ENCODE data around the gene KCNK6. TPM values are rescaled to one million over a fixed set of nuclear protein-coding genes. Genes with fewer than 3 reads are reported as not detected.

Gene KCNK6
- total and polyA plus RNA-seq, 4 donors: 3.0 to 10.8 (median 8.5) TPM

GRCh38 chr19:38274739-38275138 is 44.9 kb upstream of the KCNK6 start:
- 20 to 63% methylated on average over 9 of the region's 9 CpGs for WGBS, 2 donors
- TF ChIP-seq, protein P1, sequence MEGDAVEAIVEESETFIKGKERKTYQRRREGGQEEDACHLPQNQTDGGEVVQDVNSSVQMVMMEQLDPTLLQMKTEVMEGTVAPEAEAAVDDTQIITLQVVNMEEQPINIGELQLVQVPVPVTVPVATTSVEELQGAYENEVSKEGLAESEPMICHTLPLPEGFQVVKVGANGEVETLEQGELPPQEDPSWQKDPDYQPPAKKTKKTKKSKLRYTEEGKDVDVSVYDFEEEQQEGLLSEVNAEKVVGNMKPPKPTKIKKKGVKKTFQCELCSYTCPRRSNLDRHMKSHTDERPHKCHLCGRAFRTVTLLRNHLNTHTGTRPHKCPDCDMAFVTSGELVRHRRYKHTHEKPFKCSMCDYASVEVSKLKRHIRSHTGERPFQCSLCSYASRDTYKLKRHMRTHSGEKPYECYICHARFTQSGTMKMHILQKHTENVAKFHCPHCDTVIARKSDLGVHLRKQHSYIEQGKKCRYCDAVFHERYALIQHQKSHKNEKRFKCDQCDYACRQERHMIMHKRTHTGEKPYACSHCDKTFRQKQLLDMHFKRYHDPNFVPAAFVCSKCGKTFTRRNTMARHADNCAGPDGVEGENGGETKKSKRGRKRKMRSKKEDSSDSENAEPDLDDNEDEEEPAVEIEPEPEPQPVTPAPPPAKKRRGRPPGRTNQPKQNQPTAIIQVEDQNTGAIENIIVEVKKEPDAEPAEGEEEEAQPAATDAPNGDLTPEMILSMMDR (IDR thresholded peaks at IDR 0.05; ENCODE audit: control extremely low read depth, extremely low read depth): no peak
- Histone ChIP-seq H3K27me3 (ENCODE audit: control insufficient read depth in 3 of 3, insufficient read depth in 3 of 3, low read length in 2 of 3) (no peaks in the 10 kb centered on the region), H3K36me3 (ENCODE audit: control insufficient read depth in 4 of 4, insufficient read depth in 4 of 4, low read length in 4 of 4) (no peaks in the 10 kb centered on the region), H3K4me1 (ENCODE audit: control insufficient read depth in 5 of 5, insufficient read depth in 5 of 5, low read length in 5 of 5) (peaks cover 6 to 40% (median 14%) of the 10 kb centered on the region in 5 donors), H3K9me3 (ENCODE audit: control insufficient read depth in 4 of 4, insufficient read depth in 3 of 4, low read length in 3 of 4) (no peaks in the 10 kb centered on the region), H3K27ac (ENCODE audit: low read depth in 1 of 2, low read length in 1 of 2) (peak overlapping the region in 1 of 2 donors; percentile 10), H3K9ac (ENCODE audit: insufficient read depth in 1 of 2, low read length in 2 of 2) (peak overlapping the region in 1 of 2 donors; percentile 71), H3K4me3 (no peak overlapping the region)
- ATAC-seq (ENCODE audit: insufficient read depth, low FRiP score) (no peak), DNase-seq (peak; percentile 62 to 82 (median 65))

GRCh38 chr19:38276942-38277517 is 42.6 kb upstream of the KCNK6 start:
- no peak for ATAC-seq (ENCODE audit: insufficient read depth, low FRiP score)
- peak overlapping the region in 1 of 2 donors; percentile 70 for H3K9ac ChIP-seq (ENCODE audit: insufficient read depth in 1 of 2, low read length in 2 of 2)
- H3K4me1 ChIP-seq (ENCODE audit: control insufficient read depth in 5 of 5, insufficient read depth in 5 of 5, low read length in 5 of 5): peaks cover 6 to 36% (median 15%) of the 10 kb centered on the region in 5 donors
- H3K36me3 ChIP-seq (ENCODE audit: control insufficient read depth in 4 of 4, insufficient read depth in 4 of 4, low read length in 4 of 4): no peaks in the 10 kb centered on the region
- no peak for DNase-seq
- no peaks in the 10 kb centered on the region for H3K9me3 ChIP-seq (ENCODE audit: control insufficient read depth in 4 of 4, insufficient read depth in 3 of 4, low read length in 3 of 4)
- H3K27ac ChIP-seq (ENCODE audit: low read depth in 1 of 2, low read length in 1 of 2): peak overlapping the region; percentile 86
- TF ChIP-seq, protein P1 (IDR thresholded peaks at IDR 0.05; ENCODE audit: control extremely low read depth, extremely low read depth): no peak
- no peak overlapping the region for H3K4me3 ChIP-seq
- H3K27me3 ChIP-seq (ENCODE audit: control insufficient read depth in 3 of 3, insufficient read depth in 3 of 3, low read length in 2 of 3): no peaks in the 10 kb centered on the region
- 87 to 96% methylated on average over 7 of the region's 7 CpGs for WGBS, 2 donors

GRCh38 chr19:38277549-38277948 is 42.1 kb upstream of the KCNK6 start:
- DNase-seq: peak in 2 of 3 donors; percentile 84 to 88
- TF ChIP-seq, protein P1 (IDR thresholded peaks at IDR 0.05; ENCODE audit: control extremely low read depth, extremely low read depth): no peak
- H3K27me3 ChIP-seq (ENCODE audit: control insufficient read depth in 3 of 3, insufficient read depth in 3 of 3, low read length in 2 of 3): no peaks in the 10 kb centered on the region
- peak overlapping the region; percentile 86 for H3K27ac ChIP-seq (ENCODE audit: low read depth in 1 of 2, low read length in 1 of 2)
- H3K4me3 ChIP-seq: no peak overlapping the region
- H3K9ac ChIP-seq (ENCODE audit: insufficient read depth in 1 of 2, low read length in 2 of 2): peak overlapping the region in 1 of 2 donors; percentile 70
- no peaks in the 10 kb centered on the region for H3K9me3 ChIP-seq (ENCODE audit: control insufficient read depth in 4 of 4, insufficient read depth in 3 of 4, low read length in 3 of 4)
- H3K36me3 ChIP-seq (ENCODE audit: control insufficient read depth in 4 of 4, insufficient read depth in 4 of 4, low read length in 4 of 4): no peaks in the 10 kb centered on the region
- peaks cover 6 to 36% (median 18%) of the 10 kb centered on the region in 5 donors for H3K4me1 ChIP-seq (ENCODE audit: control insufficient read depth in 5 of 5, insufficient read depth in 5 of 5, low read length in 5 of 5)
- no peak for ATAC-seq (ENCODE audit: insufficient read depth, low FRiP score)
- WGBS, 2 donors: 38 to 71% methylated on average over 5 of the region's 5 CpGs

Data from lung (tissue), 12 donors.